ENCODE measurements around the gene HIRIP3. TPM values are rescaled to one million over a fixed set of nuclear protein-coding genes. Genes with fewer than 3 reads are reported as not detected.

The HIRIP3 gene
- total and polyA plus RNA-seq, 2 experiments from 2014 or later: 10.4 to 18.5 TPM

- H2AFZ ChIP-seq: peak within 1 kb of the TSS; percentile 90
- Mint-ChIP-seq H3K9me3 (no peaks in the 10 kb centered on the region), H3K36me3 (ENCODE audit: low read depth) (peaks cover 2% of the 10 kb centered on the region; the same call in 2 of the 3 replicates), H3K4me1 (peaks cover 39% of the 10 kb centered on the region), H3K27me3 (ENCODE audit: insufficient read depth, low read depth, poor library complexity) (peaks cover 19% of the 10 kb centered on the region), H3K27ac (no peak within 1 kb of the TSS), H3K4me3 (peak within 1 kb of the TSS; percentile 83)
- TF ChIP-seq CTCF (conservative IDR thresholded peaks at IDR 0.05; ENCODE audit: low read depth in 2 of 2): no peak
- peak; percentile 39; the same call in 1 of the 2 replicates for TF ChIP-seq POLR2AphosphoS5 (IDR thresholded peaks at IDR 0.05; ENCODE audit: low read depth)
- TF ChIP-seq STAT1 (IDR thresholded peaks at IDR 0.05; ENCODE audit: unreplicated experiment): no peak
- 0 out of 2 replicates have a peak, but pooled peaks cover 3% of the 10 kb centered on the region for H3F3A ChIP-seq (replicated peaks; ENCODE audit: low read depth)
- H3K79me2 ChIP-seq (replicated peaks; ENCODE audit: insufficient read depth): no peaks in the 10 kb centered on the region
- H3K27ac ChIP-seq (ENCODE audit: low read depth): no peak within 1 kb of the TSS
- no peaks in the 10 kb centered on the region for H3K36me3 ChIP-seq (ENCODE audit: insufficient read depth)
- peak within 1 kb of the TSS; percentile 83 for H3K4me3 ChIP-seq
- H3K4me1 ChIP-seq (ENCODE audit: insufficient read depth): peaks cover 24% of the 10 kb centered on the region
- H3K27me3 ChIP-seq (ENCODE audit: insufficient read depth): peaks cover 7% of the 10 kb centered on the region; the same call in 1 of the 2 replicates
- peak; percentile 16 for ATAC-seq
- DNase-seq (ENCODE audit: low spot score): peak; percentile 88
- H3K9me2 ChIP-seq (ENCODE audit: insufficient read depth): no peaks in the 10 kb centered on the region
- no peaks in the 10 kb centered on the region; the same call in 1 of the 2 replicates for H4K20me1 ChIP-seq (replicated peaks; ENCODE audit: insufficient read depth)
- H3K4me2 ChIP-seq: peak within 1 kb of the TSS; percentile 95
Observed at GRCh38 chr16:30030841-30031413, 35.5 kb upstream of the HIRIP3 start, which contains the start of gene TLCD3B. TLCD3B (minus strand) TSS chr16:30031271; CDS start chr16:30030527, 744 bp downstream.

GRCh38 chr16:30030011-30030685 is 34.7 kb upstream of the HIRIP3 start:
- Histone ChIP-seq H3K27ac (ENCODE audit: low read depth) (no peak overlapping the region), H3F3A (replicated peaks; ENCODE audit: low read depth) (0 out of 2 replicates have a peak, but pooled peaks cover 3% of the 10 kb centered on the region), H3K36me3 (ENCODE audit: insufficient read depth) (no peaks in the 10 kb centered on the region), H4K20me1 (replicated peaks; ENCODE audit: insufficient read depth) (no peaks in the 10 kb centered on the region; the same call in 1 of the 2 replicates), H3K4me3 (peak overlapping the region; percentile 83), H3K4me1 (ENCODE audit: insufficient read depth) (peaks cover 24% of the 10 kb centered on the region), H2AFZ (peak overlapping the region; percentile 56; the same call in 1 of the 2 replicates), H3K4me2 (peak overlapping the region; percentile 95), H3K79me2 (replicated peaks; ENCODE audit: insufficient read depth) (no peaks in the 10 kb centered on the region), H3K27me3 (ENCODE audit: insufficient read depth) (peaks cover 2% of the 10 kb centered on the region; the same call in 1 of the 2 replicates), H3K9me2 (ENCODE audit: insufficient read depth) (no peaks in the 10 kb centered on the region)
- no peak overlapping the region for H3K27ac Mint-ChIP-seq
- DNase-seq (ENCODE audit: low spot score) (peak; percentile 44), ATAC-seq (peak; percentile 2; the same call in 2 of the 3 replicates)
- H3K4me3 Mint-ChIP-seq: peak overlapping the region; percentile 83
- no peaks in the 10 kb centered on the region for H3K9me3 Mint-ChIP-seq
- H3K36me3 Mint-ChIP-seq (ENCODE audit: low read depth): peaks cover 3% of the 10 kb centered on the region; the same call in 2 of the 3 replicates
- peaks cover 19% of the 10 kb centered on the region for H3K27me3 Mint-ChIP-seq (ENCODE audit: insufficient read depth, low read depth, poor library complexity)
- H3K4me1 Mint-ChIP-seq: peaks cover 39% of the 10 kb centered on the region
- no peak for TF ChIP-seq REST (IDR thresholded peaks at IDR 0.05; ENCODE audit: unreplicated experiment)
- no peak for TF ChIP-seq STAT1 (IDR thresholded peaks at IDR 0.05; ENCODE audit: unreplicated experiment)
- TF ChIP-seq ZNF462 (CRISPR knock-in tag; IDR thresholded peaks at IDR 0.05): no peak
- TF ChIP-seq EZH2 (IDR thresholded peaks at IDR 0.05; ENCODE audit: low read depth, unreplicated experiment): no peak
- no peak for TF ChIP-seq EZH2phosphoT487 (IDR thresholded peaks at IDR 0.05; ENCODE audit: unreplicated experiment)
- no peak for TF ChIP-seq POLR2AphosphoS5 (IDR thresholded peaks at IDR 0.05; ENCODE audit: low read depth)

Measured in GM23338 (cell line).